WTC11 (cell line): ENCODE data around the gene PAX8. TPM values are rescaled to one million over a fixed set of nuclear protein-coding genes. Genes with fewer than 3 reads are reported as not detected.

Source experiments
- ATAC-seq: fragments of 200-7000 bp; cut with Tn5 transposase; 2 replicates; pipeline ENCODE4 v1.10.0; 2021; ENCODE audit warnings: mild to moderate bottlenecking, moderate library complexity
- CTCF ChIA-PET: fragments of 300-600 bp; sonication (Branson Sonifier 250); formaldehyde crosslinking; loops from one replicate; lab custom pipeline; 2021; ENCODE audit warnings: antibody characterized with exemption; lab: Charles Lee
- POLR2A ChIA-PET: fragments of 350-600 bp; sonication (Branson Sonifier 250); formaldehyde crosslinking; loops from one replicate; lab custom pipeline; 2021; ENCODE audit warnings: antibody characterized with exemption; lab: Charles Lee
- DNase-seq: peaks from one replicate; pipeline ENCODE4 v3.0.0; 2021; ENCODE audit warnings: low spot score
- H3K27ac Mint-ChIP-seq: 2 replicates; pipeline ENCODE4 v1.8.0; 2021; ENCODE audit warnings: mixed read lengths
- H3K27me3 Mint-ChIP-seq: 2 replicates; pipeline ENCODE4 v1.8.0; 2021; ENCODE audit warnings: low read depth, mild to moderate bottlenecking, moderate library complexity, mixed read lengths
- H3K36me3 Mint-ChIP-seq: 2 replicates; pipeline ENCODE4 v1.8.0; 2021; ENCODE audit warnings: mixed read lengths
- H3K4me1 Mint-ChIP-seq: 2 replicates; pipeline ENCODE4 v1.8.0; 2022; ENCODE audit warnings: mixed read lengths
- H3K4me3 Mint-ChIP-seq: 2 replicates; pipeline ENCODE4 v1.8.0; 2021; ENCODE audit warnings: mild to moderate bottlenecking, moderate library complexity, mixed read lengths
- H3K9me3 Mint-ChIP-seq: 2 replicates; pipeline ENCODE4 v1.8.0; 2021; ENCODE audit warnings: mixed read lengths
- CREB1 ChIP-seq: sonication (generic); formaldehyde crosslinking; IDR thresholded peaks from 2 replicates; pipeline ENCODE4 v1.8.0; 2023; ENCODE audit warnings: mild to moderate bottlenecking, missing genetic modification reagents
- ELF4 ChIP-seq: sonication (generic); formaldehyde crosslinking; IDR thresholded peaks from 2 replicates; pipeline ENCODE4 v1.8.1; 2022; ENCODE audit warnings: low read depth, mild to moderate bottlenecking, moderate library complexity, missing genetic modification reagents
- FOXJ3 ChIP-seq: sonication (generic); formaldehyde crosslinking; IDR thresholded peaks from 2 replicates; pipeline ENCODE4 v1.9.0; 2021; ENCODE audit warnings: missing genetic modification reagents, mild to moderate bottlenecking, borderline replicate concordance
- GABPB1 ChIP-seq: sonication (generic); formaldehyde crosslinking; IDR thresholded peaks from 2 replicates; pipeline ENCODE4 v1.8.1; 2023; ENCODE audit warnings: mild to moderate bottlenecking, missing genetic modification reagents
- GTF2I ChIP-seq: fragments of 250-450 bp; sonication (Bioruptor Pico); conservative IDR thresholded peaks from 2 replicates; pipeline ENCODE4 v1.4.0; 2021; ENCODE audit warnings: mild to moderate bottlenecking
- IRF1 ChIP-seq: sonication (generic); formaldehyde crosslinking; IDR thresholded peaks from 2 replicates; pipeline ENCODE4 v1.8.0; 2023; ENCODE audit warnings: missing genetic modification reagents
- MAX ChIP-seq: sonication (generic); formaldehyde crosslinking; IDR thresholded peaks from 2 replicates; pipeline ENCODE4 v1.8.0; 2022; ENCODE audit warnings: mild to moderate bottlenecking, missing genetic modification reagents
- NFE2L1 ChIP-seq: sonication (generic); formaldehyde crosslinking; IDR thresholded peaks from 2 replicates; pipeline ENCODE4 v1.8.1; 2023; ENCODE audit warnings: missing genetic modification reagents
- NFYB ChIP-seq: sonication (generic); formaldehyde crosslinking; conservative IDR thresholded peaks from 2 replicates; pipeline ENCODE4 v1.8.0; 2022; ENCODE audit warnings: low read depth, missing genetic modification reagents
- NR3C1 ChIP-seq: sonication (generic); formaldehyde crosslinking; conservative IDR thresholded peaks from 2 replicates; pipeline ENCODE4 v1.8.1; 2023; ENCODE audit warnings: low read depth, mild to moderate bottlenecking, missing genetic modification reagents
- OVOL2 ChIP-seq: fragments of 250-450 bp; sonication (Bioruptor Pico); IDR thresholded peaks from 2 replicates; pipeline ENCODE4 v1.9.0; 2021; ENCODE audit warnings: mild to moderate bottlenecking, borderline replicate concordance
- SMAD4 ChIP-seq: sonication (generic); formaldehyde crosslinking; IDR thresholded peaks from 2 replicates; pipeline ENCODE4 v1.8.0; 2022; ENCODE audit warnings: mild to moderate bottlenecking, missing genetic modification reagents
- SOX15 ChIP-seq: fragments of 250-450 bp; sonication (Bioruptor Pico); IDR thresholded peaks from 2 replicates; pipeline ENCODE4 v1.9.0; 2021; ENCODE audit warnings: mild to moderate bottlenecking
- ZNF121 ChIP-seq: sonication (generic); formaldehyde crosslinking; IDR thresholded peaks from 2 replicates; pipeline ENCODE4 v1.8.0; 2023; ENCODE audit warnings: missing genetic modification reagents
- ZNF281 ChIP-seq: sonication (generic); formaldehyde crosslinking; IDR thresholded peaks from 2 replicates; pipeline ENCODE4 v1.8.0; 2023; ENCODE audit warnings: mild to moderate bottlenecking, missing genetic modification reagents
- ZNF423 ChIP-seq: fragments of 250-450 bp; sonication (Bioruptor Pico); IDR thresholded peaks from 2 replicates; pipeline ENCODE4 v2.1.2; 2022; ENCODE audit warnings: mild to moderate bottlenecking, moderate library complexity
- ZNF512 ChIP-seq: sonication (generic); formaldehyde crosslinking; IDR thresholded peaks from 2 replicates; pipeline ENCODE4 v1.8.1; 2022; ENCODE audit warnings: missing genetic modification reagents, borderline replicate concordance
- ZNF671 ChIP-seq: fragments of 250-450 bp; sonication (Bioruptor Pico); IDR thresholded peaks from 2 replicates; pipeline ENCODE4 v1.8.0; 2021; ENCODE audit warnings: mild to moderate bottlenecking
- total RNA-seq: library from RNA; stranded (reverse); gene quantifications from 3 replicates; pipeline ENCODE4 v1.2.3, GENCODE V29; 2021
- TF ChIP-seq, protein P1 (sequence below): fragments of 200-600 bp; IDR thresholded peaks from 2 replicates; pipeline ENCODE4 v1.8.0; 2022; ENCODE audit warnings: antibody characterized with exemption
- TF ChIP-seq, protein P2 (sequence below): sonication (generic); formaldehyde crosslinking; IDR thresholded peaks from 2 replicates; pipeline ENCODE4 v1.8.1; 2023; ENCODE audit warnings: mild to moderate bottlenecking, missing genetic modification reagents, borderline replicate concordance

Gene PAX8
- total RNA-seq, 1 experiment from 2014 or later: 0.35 TPM

DNA sequence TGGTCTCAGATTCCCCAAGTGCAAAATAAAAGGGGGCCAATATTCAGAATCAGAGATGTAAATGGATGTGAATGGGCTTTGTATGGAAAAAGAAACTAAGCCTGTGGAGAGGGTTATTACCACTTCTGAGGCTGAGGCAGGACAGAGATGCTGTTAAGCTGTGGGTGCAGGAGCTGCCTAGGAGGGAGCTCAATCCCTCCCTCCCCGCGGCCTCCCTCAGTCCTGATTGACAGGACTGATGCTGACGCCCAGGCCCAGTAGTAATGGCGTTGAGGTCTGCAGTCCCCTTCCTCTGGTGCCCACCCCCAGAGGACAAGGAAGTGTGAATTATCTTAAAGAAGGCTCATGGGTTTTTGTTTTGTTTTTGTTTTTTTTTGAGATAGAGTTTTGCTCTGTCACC, 64.6 kb downstream of the PAX8 start (continued):
- TF ChIP-seq ZNF281: no peak
- TF ChIP-seq NFE2L1 (CRISPR knock-in tag): no peak
- TF ChIP-seq SMAD4 (CRISPR knock-in tag): no peak
- no peak for TF ChIP-seq ELF4 (CRISPR knock-in tag)
- TF ChIP-seq ZNF671: no peak
- TF ChIP-seq, protein P1, sequence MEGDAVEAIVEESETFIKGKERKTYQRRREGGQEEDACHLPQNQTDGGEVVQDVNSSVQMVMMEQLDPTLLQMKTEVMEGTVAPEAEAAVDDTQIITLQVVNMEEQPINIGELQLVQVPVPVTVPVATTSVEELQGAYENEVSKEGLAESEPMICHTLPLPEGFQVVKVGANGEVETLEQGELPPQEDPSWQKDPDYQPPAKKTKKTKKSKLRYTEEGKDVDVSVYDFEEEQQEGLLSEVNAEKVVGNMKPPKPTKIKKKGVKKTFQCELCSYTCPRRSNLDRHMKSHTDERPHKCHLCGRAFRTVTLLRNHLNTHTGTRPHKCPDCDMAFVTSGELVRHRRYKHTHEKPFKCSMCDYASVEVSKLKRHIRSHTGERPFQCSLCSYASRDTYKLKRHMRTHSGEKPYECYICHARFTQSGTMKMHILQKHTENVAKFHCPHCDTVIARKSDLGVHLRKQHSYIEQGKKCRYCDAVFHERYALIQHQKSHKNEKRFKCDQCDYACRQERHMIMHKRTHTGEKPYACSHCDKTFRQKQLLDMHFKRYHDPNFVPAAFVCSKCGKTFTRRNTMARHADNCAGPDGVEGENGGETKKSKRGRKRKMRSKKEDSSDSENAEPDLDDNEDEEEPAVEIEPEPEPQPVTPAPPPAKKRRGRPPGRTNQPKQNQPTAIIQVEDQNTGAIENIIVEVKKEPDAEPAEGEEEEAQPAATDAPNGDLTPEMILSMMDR: no peak
- TF ChIP-seq NFYB (CRISPR knock-in tag): no peak
- TF ChIP-seq, all 79 proteins: peak for 0

DNA sequence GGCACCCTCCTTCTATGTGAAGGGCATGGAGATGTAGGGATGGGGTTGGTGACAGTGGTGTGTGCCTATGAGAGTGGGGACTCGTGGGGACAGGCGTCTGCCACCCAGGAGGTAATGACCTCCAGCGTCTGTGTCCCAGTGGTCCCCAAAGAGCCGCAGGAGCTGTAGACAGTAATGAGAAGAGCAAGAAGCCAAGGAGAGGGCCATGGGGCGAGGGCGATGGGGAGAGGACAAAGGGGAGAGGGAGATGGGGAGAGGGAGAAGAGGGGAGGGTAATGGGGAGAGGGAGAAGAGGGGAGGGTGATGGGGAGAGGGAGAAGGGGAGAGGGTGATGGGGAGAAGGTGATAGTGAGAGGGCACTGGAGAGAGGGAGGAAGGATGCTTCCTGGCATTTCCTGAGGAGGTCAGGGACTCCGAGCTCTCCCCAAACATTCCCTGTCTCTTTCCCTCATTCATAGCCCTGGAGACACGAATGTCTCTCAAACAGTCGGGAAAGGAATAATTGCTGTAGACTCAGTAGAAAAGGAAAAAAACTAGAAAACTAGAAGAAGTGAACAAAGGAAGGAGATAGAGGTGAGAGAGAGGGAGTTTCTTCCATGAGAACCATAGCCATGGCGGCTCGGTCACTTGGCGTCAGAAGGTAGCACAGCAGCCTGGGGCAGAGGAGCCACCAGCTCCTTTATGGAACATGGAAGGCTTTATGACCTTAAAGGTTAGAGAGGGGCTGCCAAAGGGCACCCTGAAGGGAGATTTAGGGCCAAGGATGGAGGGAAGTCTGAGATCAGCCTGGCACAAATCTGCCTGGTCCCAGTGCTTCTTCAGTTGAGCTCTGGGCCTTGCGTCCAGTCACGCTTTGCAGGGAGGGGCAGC, 65.4 kb downstream of the PAX8 start:
- H3K27me3 Mint-ChIP-seq: 0 out of 2 replicates have a peak, but pooled peaks cover 2% of the 10 kb centered on the region
- TF ChIP-seq NR3C1 (CRISPR knock-in tag) (no peak), NFYB (CRISPR knock-in tag) (no peak), FOXJ3 (no peak), CREB1 (CRISPR knock-in tag) (no peak), MAX (no peak), ZNF512 (CRISPR knock-in tag) (no peak), GTF2I (no peak), SOX15 (no peak), GABPB1 (no peak), OVOL2 (CRISPR knock-in tag) (no peak), ZNF423 (CRISPR knock-in tag) (no peak), SMAD4 (CRISPR knock-in tag) (no peak), IRF1 (CRISPR knock-in tag) (no peak), ZNF121 (CRISPR knock-in tag) (no peak)
- TF ChIP-seq, protein P2, sequence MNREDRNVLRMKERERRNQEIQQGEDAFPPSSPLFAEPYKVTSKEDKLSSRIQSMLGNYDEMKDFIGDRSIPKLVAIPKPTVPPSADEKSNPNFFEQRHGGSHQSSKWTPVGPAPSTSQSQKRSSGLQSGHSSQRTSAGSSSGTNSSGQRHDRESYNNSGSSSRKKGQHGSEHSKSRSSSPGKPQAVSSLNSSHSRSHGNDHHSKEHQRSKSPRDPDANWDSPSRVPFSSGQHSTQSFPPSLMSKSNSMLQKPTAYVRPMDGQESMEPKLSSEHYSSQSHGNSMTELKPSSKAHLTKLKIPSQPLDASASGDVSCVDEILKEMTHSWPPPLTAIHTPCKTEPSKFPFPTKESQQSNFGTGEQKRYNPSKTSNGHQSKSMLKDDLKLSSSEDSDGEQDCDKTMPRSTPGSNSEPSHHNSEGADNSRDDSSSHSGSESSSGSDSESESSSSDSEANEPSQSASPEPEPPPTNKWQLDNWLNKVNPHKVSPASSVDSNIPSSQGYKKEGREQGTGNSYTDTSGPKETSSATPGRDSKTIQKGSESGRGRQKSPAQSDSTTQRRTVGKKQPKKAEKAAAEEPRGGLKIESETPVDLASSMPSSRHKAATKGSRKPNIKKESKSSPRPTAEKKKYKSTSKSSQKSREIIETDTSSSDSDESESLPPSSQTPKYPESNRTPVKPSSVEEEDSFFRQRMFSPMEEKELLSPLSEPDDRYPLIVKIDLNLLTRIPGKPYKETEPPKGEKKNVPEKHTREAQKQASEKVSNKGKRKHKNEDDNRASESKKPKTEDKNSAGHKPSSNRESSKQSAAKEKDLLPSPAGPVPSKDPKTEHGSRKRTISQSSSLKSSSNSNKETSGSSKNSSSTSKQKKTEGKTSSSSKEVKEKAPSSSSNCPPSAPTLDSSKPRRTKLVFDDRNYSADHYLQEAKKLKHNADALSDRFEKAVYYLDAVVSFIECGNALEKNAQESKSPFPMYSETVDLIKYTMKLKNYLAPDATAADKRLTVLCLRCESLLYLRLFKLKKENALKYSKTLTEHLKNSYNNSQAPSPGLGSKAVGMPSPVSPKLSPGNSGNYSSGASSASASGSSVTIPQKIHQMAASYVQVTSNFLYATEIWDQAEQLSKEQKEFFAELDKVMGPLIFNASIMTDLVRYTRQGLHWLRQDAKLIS (CRISPR knock-in tag): no peak
- H3K4me1 Mint-ChIP-seq: peaks cover 30% of the 10 kb centered on the region
- H3K9me3 Mint-ChIP-seq: no peaks in the 10 kb centered on the region
- ATAC-seq (no peak), DNase-seq (no peak)
- H3K4me3 Mint-ChIP-seq: no peak overlapping the region
- no peak overlapping the region for H3K27ac Mint-ChIP-seq
- POLR2A ChIA-PET: no interaction called here
- no peaks in the 10 kb centered on the region for H3K36me3 Mint-ChIP-seq
- CTCF ChIA-PET: interaction anchor here (1.1 to 4.3 kb wide), 6 partner anchors 9 to 177 kb away, joined by 4 to 37 read pairs (median 6); no protein-coding TSS in a partner anchor
